GM10266 (cell line): ENCODE results near the gene DCST1.
A peak's percentile ranks its signal among the peaks of the same experiment; 100 is the strongest.

Experiments
- DNase-seq: peaks from one replicate; pipeline ENCODE4 v3.0.0; 2012; ENCODE audit errors: extremely low spot score
- CTCF ChIP-seq: IDR thresholded peaks from 2 replicates; pipeline ENCODE4 v1.5.1; 2012; ENCODE audit warnings: mild to moderate bottlenecking, low read depth; ENCODE audit not compliant: control insufficient read depth, insufficient read depth; ENCODE audit errors: missing control alignments

Gene DCST1

GRCh38 chr1:155016231-155016831 is 17.3 kb upstream of the DCST1 start:
- DNase-seq, result no peak
- TF ChIP-seq CTCF, result no peak

- peak; percentile 87 for DNase-seq
- TF ChIP-seq CTCF, result peak; percentile 100
Observed at GRCh38 chr1:155017041-155017945, 16.3 kb upstream of the DCST1 start.

- TF ChIP-seq CTCF, result no peak
- peak; percentile 61 for DNase-seq
Observed at GRCh38 chr1:155017946-155018316, 15.7 kb upstream of the DCST1 start.

- TF ChIP-seq CTCF, result no peak
- no peak for DNase-seq
Observed at GRCh38 chr1:155018617-155019348, 14.8 kb upstream of the DCST1 start.

GRCh38 chr1:155019377-155020245 is 14.0 kb upstream of the DCST1 start:
- no peak for TF ChIP-seq CTCF
- DNase-seq, result no peak

GRCh38 chr1:155022136-155022926 is 11.3 kb upstream of the DCST1 start:
- no peak for TF ChIP-seq CTCF
- DNase-seq, result no peak
